NCI-H510A treated with DMSO at 0.1 percent for 48 hours (cell line): Measurements from ENCODE around the gene ST8SIA4.

Experiments
- DNase-seq: peaks from one replicate; lab custom pipeline; 2025; lab: John Stamatoyannopoulos, UW

Gene ST8SIA4

GRCh38 chr5:100872408-100873190 lies 30.5 kb downstream of the ST8SIA4 start:
- no peak for DNase-seq

GRCh38 chr5:100867039-100867562 lies 36.0 kb downstream of the ST8SIA4 start:
- DNase-seq = no peak

- no peak for DNase-seq
Observed at GRCh38 chr5:100864931-100865330, 38.2 kb downstream of the ST8SIA4 start.

GRCh38 chr5:100863739-100864138 lies 39.3 kb downstream of the ST8SIA4 start:
- DNase-seq = no peak

GRCh38 chr5:100861148-100861547 lies 41.9 kb downstream of the ST8SIA4 start:
- DNase-seq = no peak

GRCh38 chr5:100860407-100860806 lies 42.7 kb downstream of the ST8SIA4 start:
- DNase-seq = no peak

GRCh38 chr5:100858987-100859545 lies 44.0 kb downstream of the ST8SIA4 start:
- no peak for DNase-seq

- DNase-seq = no peak
Observed at GRCh38 chr5:100856462-100856861, 46.6 kb downstream of the ST8SIA4 start.

GRCh38 chr5:100855937-100856430 lies 47.1 kb downstream of the ST8SIA4 start:
- no peak for DNase-seq

- DNase-seq = no peak
Observed at GRCh38 chr5:100855295-100855694, 47.8 kb downstream of the ST8SIA4 start.

GRCh38 chr5:100854591-100854990 lies 48.5 kb downstream of the ST8SIA4 start:
- no peak for DNase-seq

- DNase-seq = no peak
Observed at GRCh38 chr5:100853582-100853981, 49.5 kb downstream of the ST8SIA4 start.

- no peak for DNase-seq
Observed at GRCh38 chr5:100852988-100853449, 50.1 kb downstream of the ST8SIA4 start.

GRCh38 chr5:100852051-100852450 lies 51.0 kb downstream of the ST8SIA4 start:
- DNase-seq = no peak

GRCh38 chr5:100846772-100847171 lies 56.3 kb downstream of the ST8SIA4 start:
- no peak for DNase-seq

GRCh38 chr5:100842080-100842479 lies 61.0 kb downstream of the ST8SIA4 start:
- no peak for DNase-seq

- DNase-seq = no peak
Observed at GRCh38 chr5:100841358-100842076, 61.6 kb downstream of the ST8SIA4 start.

- no peak for DNase-seq
Observed at GRCh38 chr5:100840789-100841188, 62.3 kb downstream of the ST8SIA4 start.

GRCh38 chr5:100840370-100840769 lies 62.7 kb downstream of the ST8SIA4 start:
- DNase-seq = no peak

- DNase-seq = no peak
Observed at GRCh38 chr5:100838048-100838473, 65.0 kb downstream of the ST8SIA4 start.

- DNase-seq = no peak
Observed at GRCh38 chr5:100834519-100834918, 68.6 kb downstream of the ST8SIA4 start.
